ENCODE results near the gene CENPA. TPM values are rescaled to one million over a fixed set of nuclear protein-coding genes. Genes with fewer than 3 reads are reported as not detected.

Gene CENPA
- total RNA-seq (2021; ENCODE audit: unreplicated experiment) (45.8 TPM), Bru-seq, nascent RNA (percentile 85 among the genes with signal in this experiment), BruChase-seq, experiment 1, labeled RNA remaining after a 6-hour chase (percentile 84 among the genes with signal in this experiment), BruChase-seq, experiment 2, labeled RNA remaining after a 2-hour chase (percentile 83 among the genes with signal in this experiment)
- 39.0 and 50.3 TPM in 2 replicates for polyA plus RNA-seq (2012)
- long read RNA-seq, transcript CENPA-204 (6 exons, 745 nt) = minor isoform, 10 of 65 reads
- long read RNA-seq, transcript CENPA-202 (5 exons, 1,452 nt) = major isoform, 42 of 65 reads
- long read RNA-seq, partial matches to known transcripts = 6 of 65 reads
- long read RNA-seq, other reads (novel, unspliced or antisense) = 7 of 65 reads

- Histone ChIP-seq H3K79me2 (ENCODE audit: insufficient read depth, low read length) (peaks cover 46% of the 10 kb centered on the region), H3K36me3 (ENCODE audit: control insufficient read depth in 1 of 2, insufficient read depth in 2 of 2, low read length in 2 of 2) (peaks cover 0 to 18% of the 10 kb centered on the region in 2 experiments; a peak in 2 of 4 replicates), H3K27me3 (ENCODE audit: insufficient read depth, low read length) (no peaks in the 10 kb centered on the region), H3K4me1 (ENCODE audit: control insufficient read depth in 1 of 2, insufficient read depth in 2 of 2, low read length in 2 of 2) (peaks cover 0 to 20% of the 10 kb centered on the region in 2 experiments; a peak in 3 of 4 replicates), H3K9me3 (ENCODE audit: control insufficient read depth in 1 of 2, insufficient read depth in 1 of 2, low read depth in 1 of 2, low read length in 2 of 2) (no peaks in the 10 kb centered on the region), H3K27ac (ENCODE audit: low read depth, low read length) (peak within 1 kb of the TSS; percentile 63), H3K4me3 (replicated peaks in 1 of 2; ENCODE audit: low read depth in 1 of 2, low read length in 2 of 2) (peak within 1 kb of the TSS; percentile 69 to 88), H3K9me2 (ENCODE audit: insufficient read depth) (no peaks in the 10 kb centered on the region), H3K4me2 (ENCODE audit: low read length) (peak within 1 kb of the TSS; percentile 74), H2AFZ (ENCODE audit: low read depth, low read length, poor library complexity, severe bottlenecking) (peak within 1 kb of the TSS; percentile 75), H4K20me1 (ENCODE audit: insufficient read depth) (no peaks in the 10 kb centered on the region), H3K9ac (ENCODE audit: low read length) (peak within 1 kb of the TSS; percentile 90)
- peak; percentile 99 for ATAC-seq
- TF ChIP-seq EGR1 (IDR thresholded peaks at IDR 0.05; ENCODE audit: low read depth) (no peak; the same call in 1 of the 2 replicates), MAX (IDR thresholded peaks at IDR 0.05) (peak; percentile 96), CBX3 (IDR thresholded peaks at IDR 0.05; ENCODE audit: low read depth) (peak; percentile 81), CTCF (IDR thresholded peaks at IDR 0.05 in 2 of 3, conservative IDR thresholded peaks at IDR 0.05 in 1 of 3; ENCODE audit: borderline replicate concordance in 1 of 3, insufficient read depth in 1 of 3, low read depth in 2 of 3, low read length in 2 of 3) (0 out of 6 replicates have a peak, but pooled peaks of 1 of the 3 experiments have one; percentile 9), SRF (IDR thresholded peaks at IDR 0.05; ENCODE audit: low read depth) (peak; percentile 2; the same call in 1 of the 2 replicates), ZBTB33 (IDR thresholded peaks at IDR 0.05; ENCODE audit: extremely low read depth, insufficient replicate concordance, low read length) (peak; percentile 6), POLR2AphosphoS5 (IDR thresholded peaks at IDR 0.05; ENCODE audit: low read depth, low read length) (peak; percentile 81), FOSL1 (IDR thresholded peaks at IDR 0.05; ENCODE audit: low read depth) (no peak), RAD21 (IDR thresholded peaks at IDR 0.05; ENCODE audit: low read depth) (no peak), TCF7L2 (IDR thresholded peaks at IDR 0.05; ENCODE audit: borderline replicate concordance, extremely low read depth, insufficient read depth, insufficient read length) (peak; percentile 95), SIN3A (IDR thresholded peaks at IDR 0.05; ENCODE audit: low read depth) (peak; percentile 80; the same call in 1 of the 2 replicates), POLR2A (IDR thresholded peaks at IDR 0.05; ENCODE audit: borderline replicate concordance, extremely low read depth, insufficient read depth, insufficient read length) (peak; percentile 39), JUND (IDR thresholded peaks at IDR 0.05) (0 out of 2 replicates have a peak, but pooled peaks have one; percentile 8), SP1 (IDR thresholded peaks at IDR 0.05; ENCODE audit: low read depth) (peak; percentile 100)
- BruUV-seq (replicated peaks) = no TSS peak
- POLR2A ChIA-PET = interaction anchor here (0.7 kb wide), 1 partner anchor 17 kb away, joined by 3 read pairs; no protein-coding TSS in a partner anchor
- CTCF ChIA-PET = no interaction called here
- RAD21 ChIA-PET (ENCODE audit: low non-redundant PET in 1 of 2, low total read pairs in 2 of 2, uncharacterized antibody in 2 of 2, unreplicated experiment in 2 of 2) = no interaction called here
- peak; percentile 99 for DNase-seq (ENCODE audit: low read depth, low spot score)
- intact Hi-C loops (cut with micrococcal nuclease) = no loop called here
Measured at GRCh38 chr2:26785431-26786206, at the start of gene CENPA. TSS of gene CENPA (plus strand) at chr2:26786056. CDS start at chr2:26786197, 141 bp downstream.

Measured in HCT116 (cell line).